Pulmonary artery endothelial cell (primary cell): Measurements from ENCODE around the gene CRYGA. TPM values are rescaled to one million over a fixed set of nuclear protein-coding genes. Genes with fewer than 3 reads are reported as not detected.
A peak's percentile ranks its signal among the peaks of the same experiment; 100 is the strongest.

ENCODE experiments used
- DNase-seq: peaks from one replicate; pipeline ENCODE4 v3.0.0-alpha.2; 2011; ENCODE audit warnings: low read depth, low spot score
- total RNA-seq: library from RNA; depleted of rRNA; stranded (reverse); fragments of >200 nt; gene quantifications from 2 replicates; pipeline ENCODE4 v1.2.3, GENCODE V29; 2014

The CRYGA gene, protein sequence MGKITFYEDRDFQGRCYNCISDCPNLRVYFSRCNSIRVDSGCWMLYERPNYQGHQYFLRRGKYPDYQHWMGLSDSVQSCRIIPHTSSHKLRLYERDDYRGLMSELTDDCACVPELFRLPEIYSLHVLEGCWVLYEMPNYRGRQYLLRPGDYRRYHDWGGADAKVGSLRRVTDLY
- total RNA-seq: not detected in 2 replicates

DNA sequence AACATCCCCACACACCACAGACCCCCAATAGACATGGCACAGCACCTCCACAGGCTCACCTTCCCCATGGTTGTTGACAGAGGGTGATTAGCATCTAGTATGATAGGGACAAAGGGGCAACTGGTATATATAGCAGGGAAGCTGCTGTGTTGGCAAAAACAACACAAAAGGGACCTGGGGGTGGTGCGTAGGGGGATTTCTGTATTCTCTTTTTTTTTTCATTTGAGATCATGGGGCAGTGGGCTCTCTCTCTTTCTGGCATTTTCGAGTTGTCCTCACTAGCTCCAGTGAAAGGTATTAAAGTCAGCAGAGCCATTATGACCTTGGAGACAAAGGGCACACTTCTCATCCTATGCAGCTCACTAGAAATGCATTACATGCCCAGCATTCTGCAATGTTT lies at the start of gene CRYGA:
TSS of gene CRYGA (minus strand) at position 101 of the 400 bp plus-strand sequence. CDS start at position 68, 33 bp downstream.
- no peak for DNase-seq

DNA sequence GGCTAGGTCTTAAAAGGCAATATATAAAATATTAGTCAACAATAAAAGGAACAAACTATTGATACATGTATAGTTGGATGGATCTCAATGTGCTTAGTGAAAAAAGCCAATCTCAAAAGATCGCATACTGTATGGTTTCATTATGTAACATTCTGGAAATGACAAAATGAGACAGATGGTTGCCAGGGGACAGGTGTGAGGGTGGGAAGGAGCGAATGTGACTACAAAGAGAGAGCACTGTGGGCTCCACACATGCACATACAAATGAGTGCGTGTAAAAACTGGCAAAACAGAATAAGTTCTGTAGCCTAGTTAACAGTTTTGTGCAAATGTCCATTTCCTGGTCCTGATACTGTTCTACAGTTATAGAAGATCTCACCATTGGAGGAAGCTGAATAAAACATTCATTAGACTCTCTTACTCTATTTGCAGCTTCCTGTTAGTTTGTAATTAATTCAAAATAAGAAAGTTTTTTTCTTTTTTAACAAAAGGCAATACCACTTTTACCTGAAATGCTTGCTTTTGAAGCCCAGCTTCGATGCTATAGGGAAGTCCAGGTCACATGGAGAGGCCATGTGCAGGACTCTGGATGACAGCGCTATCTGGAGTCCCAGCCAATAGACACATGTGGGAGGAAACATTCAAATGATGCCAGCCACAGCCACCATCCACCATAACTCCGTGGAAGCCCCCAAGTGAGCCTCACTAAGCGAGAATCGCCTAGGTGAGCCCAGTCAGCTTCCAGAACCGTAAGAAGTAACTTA lies 47.5 kb upstream of the CRYGA start:
- no peak for DNase-seq

DNA sequence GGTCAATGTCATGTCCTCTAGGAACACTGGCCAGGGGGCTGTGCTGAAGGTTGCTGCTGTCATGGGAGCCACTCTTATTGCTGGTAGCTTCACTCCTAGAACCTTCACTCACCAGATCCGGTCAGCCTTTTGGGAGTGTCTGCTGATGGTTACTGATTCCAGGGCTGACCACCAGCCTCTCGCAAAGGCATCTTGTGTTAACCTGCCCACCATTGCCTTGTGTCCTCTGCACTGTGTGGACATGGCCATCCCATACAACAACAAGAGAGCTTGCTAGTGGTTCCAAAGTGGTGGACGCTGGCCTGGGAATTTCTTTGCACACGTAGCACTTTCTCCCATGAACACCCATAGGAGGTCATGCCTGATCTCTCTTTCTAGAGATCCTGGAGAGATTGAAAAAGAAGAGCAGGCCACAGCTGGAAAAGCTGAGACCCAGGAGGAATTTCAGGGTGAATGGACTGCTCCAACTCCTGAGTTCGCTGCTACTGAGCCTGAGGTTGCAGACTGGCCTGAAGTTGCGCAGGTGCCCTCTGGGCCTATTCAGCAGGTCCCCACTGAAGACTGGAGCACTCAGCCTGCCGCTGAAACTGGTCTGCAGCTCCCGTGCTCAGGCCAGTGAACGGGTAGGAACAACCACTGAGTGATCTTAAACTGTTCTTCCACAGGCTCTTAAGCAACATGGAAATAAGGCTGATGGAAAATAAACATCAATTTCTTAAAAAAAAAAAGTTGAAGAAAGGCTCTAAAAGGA lies 45.1 kb upstream of the CRYGA start:
- DNase-seq: no peak

DNA sequence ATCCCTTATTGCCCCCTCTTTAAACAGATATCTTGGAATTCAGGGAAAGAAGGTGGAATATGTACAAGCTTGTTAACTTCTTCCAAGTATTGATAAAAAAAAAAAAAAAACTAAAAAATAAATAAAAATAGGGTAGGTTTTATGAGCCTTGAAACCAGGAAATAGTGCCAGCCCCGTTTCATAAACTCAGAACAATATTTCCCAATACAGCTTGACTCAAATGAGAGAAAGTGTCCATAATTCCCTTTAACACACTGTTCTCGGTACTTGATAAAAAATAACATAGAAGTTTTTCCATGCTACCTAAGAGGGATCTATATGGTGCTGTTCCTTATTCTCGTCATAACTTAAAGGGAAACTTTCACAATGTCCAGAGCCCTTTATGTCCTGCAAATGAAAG lies 44.4 kb upstream of the CRYGA start:
- DNase-seq: no peak

DNA sequence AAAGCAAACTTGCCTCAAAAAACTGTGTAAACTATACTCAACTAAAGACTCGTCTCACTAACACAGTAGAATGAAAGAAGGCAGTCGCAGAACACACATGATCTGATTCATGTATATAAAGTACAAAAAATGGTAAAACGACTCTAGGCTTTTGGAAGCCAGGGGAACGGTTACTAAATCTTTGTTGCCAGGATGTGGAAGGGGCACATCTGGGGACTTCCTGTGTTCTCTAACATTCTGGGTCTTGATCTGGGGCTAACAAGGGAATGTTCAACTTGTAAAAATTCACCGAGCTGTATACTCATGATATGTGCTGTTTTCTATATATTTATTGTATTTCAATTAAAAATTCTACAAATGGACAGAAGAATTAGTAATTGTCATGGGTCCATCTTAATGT lies 40.8 kb upstream of the CRYGA start:
- DNase-seq: no peak

DNA sequence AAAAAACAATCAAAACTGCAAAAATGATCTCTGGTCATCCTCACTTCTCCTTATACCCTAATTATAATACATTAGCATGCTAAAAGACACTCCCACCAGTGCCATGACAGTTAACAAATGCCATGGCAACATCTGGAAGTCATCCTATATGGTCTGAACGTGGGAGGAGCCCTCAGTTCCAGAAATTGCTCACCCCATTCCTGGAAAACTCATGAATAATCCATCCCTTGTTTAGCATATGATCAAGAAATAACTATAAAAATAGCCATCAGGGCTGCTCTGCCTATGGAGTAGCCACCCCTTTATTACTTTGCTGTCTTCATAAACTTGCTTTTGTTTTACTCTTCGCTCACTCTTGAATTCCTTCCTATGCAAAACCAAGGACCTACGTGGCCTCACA lies 32.1 kb upstream of the CRYGA start:
- DNase-seq: no peak

DNA sequence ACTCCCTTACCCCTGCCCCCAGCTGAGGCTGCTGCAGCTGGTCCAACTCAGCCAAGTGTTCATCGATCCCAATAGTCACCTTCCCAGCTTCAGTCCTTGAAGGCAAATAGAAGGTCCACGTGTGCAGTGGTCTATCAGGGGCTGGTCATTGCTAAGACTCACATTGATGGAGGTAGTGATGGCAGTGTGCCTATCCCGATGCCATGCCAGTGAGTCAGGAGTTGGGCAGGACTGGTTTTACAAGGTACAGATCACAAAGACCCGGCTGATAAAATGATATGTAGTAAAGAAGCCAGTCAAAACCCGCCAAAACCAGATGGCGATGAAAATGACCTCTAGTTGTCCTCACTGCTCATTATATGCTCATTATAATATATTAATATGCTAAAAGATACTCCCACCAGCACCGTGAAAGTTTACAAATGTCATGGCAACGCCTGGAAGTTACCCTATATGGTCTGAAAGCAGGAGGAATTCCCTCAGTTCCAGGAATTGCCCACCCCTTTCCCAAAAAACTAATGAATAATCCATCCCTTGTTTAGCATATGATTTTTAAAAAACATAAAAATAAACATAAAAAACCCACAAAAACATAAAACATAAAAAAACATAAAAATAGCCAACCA lies 29.3 kb upstream of the CRYGA start:
- no peak for DNase-seq

DNA sequence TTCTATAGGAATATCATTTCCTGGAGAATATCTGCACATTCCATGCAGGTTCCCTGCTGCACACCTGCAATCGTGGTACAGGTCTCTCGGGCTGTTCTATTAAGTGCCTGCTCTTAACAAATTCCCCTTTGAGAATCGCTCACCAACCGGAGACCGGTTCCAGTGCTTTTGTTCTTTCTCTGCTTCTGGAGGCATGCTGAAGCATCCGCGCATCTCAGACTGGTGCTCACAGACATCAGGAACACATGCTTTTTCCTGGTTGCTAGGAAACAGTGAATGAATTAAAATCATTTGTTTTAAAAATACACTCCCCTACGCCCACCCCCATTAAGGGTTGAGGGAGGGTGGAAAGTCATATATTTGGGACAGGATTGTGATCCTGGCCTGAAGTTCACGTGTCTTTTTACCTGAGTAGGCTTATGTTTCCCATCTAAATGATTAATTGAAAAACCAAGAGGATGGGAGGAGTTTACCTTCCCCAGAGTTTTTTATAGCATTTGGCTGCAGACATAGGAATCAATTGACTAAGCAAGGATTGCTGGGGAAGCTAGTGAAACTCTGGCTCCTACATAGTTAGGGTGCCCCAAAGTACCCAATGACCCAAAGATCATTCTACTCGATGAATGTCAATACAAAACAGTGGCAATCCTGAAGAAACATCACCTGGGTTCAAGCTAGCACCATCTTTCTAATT lies 26.6 kb upstream of the CRYGA start, which contains the start of gene C2orf80:
TSS of gene C2orf80 (minus strand) at position 221 of the 694 bp plus-strand sequence. CDS start 3,044 bp downstream, outside the sequence.
- no peak for DNase-seq

DNA sequence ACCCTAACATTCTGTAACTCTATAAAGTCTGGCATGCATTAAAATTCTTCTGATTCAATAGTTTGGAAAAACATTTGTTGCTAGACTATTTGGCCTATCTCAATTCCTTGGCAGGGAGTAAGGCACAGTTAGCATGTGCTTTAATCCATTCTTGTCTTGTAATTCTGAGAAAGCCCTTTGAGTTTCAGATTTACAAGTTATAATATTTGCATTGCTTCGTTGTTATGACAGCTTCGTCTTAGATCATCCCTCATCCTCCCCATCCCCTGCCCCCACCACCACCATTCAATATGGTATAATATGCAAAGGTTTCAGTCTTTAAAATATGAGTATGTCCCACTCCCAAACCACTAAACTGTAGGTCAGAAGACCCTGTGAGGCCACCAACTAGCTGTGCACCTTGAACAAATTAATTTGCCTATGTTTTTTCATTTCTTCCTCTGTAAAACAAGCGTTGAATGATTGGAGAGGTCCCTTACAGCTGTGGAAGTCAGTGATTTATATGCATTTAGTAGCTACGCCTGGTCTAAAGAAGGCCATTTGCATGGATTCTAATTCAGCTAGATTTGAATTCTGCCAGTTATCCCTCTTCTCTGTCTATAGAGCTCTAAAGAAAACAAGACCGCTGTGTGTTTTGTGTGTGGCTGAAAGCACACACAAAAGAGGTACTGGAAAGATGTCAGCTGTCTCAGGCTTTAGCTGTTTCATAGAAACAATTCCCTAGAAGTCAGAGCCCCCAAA lies 25.9 kb upstream of the CRYGA start:
- DNase-seq: no peak

DNA sequence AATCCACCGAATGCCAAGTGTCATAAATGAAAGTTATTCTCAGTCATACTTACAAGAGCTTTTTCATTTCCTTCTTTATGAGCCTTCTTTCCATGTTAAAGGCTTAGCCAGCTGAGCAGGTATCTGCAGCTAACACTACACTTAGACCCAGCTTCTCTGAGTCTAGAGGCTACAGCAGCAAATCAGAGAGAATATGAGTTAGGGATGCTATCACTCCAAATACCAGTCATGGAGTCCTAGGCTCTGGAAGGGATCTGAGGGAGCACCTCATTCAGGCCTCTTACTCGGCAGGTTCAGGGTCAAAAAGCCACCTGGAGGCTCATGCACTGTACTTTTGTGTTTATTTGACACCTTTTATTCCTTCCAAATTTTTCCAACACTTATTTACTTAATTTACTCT lies 23.5 kb upstream of the CRYGA start:
- DNase-seq: no peak

DNA sequence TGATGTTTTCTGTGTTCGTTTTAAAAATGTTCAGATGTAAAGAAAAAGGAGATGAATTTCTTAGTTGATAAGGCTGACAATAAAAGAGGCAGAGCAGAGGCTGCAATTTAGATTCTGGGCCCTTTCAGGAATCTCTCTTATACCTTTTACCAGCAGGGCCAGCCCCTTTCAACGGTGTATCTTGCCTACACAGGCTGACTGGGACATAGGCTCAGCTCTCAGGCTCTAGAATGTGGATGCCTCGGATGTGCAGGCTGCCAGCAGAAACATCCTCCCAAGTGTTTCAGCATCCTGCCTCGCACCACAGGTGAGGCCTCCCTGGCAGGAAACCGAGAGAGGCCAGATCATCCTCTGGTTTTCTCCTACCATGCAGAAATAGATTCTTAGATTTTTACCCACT lies 23.1 kb upstream of the CRYGA start:
- no peak for DNase-seq

DNA sequence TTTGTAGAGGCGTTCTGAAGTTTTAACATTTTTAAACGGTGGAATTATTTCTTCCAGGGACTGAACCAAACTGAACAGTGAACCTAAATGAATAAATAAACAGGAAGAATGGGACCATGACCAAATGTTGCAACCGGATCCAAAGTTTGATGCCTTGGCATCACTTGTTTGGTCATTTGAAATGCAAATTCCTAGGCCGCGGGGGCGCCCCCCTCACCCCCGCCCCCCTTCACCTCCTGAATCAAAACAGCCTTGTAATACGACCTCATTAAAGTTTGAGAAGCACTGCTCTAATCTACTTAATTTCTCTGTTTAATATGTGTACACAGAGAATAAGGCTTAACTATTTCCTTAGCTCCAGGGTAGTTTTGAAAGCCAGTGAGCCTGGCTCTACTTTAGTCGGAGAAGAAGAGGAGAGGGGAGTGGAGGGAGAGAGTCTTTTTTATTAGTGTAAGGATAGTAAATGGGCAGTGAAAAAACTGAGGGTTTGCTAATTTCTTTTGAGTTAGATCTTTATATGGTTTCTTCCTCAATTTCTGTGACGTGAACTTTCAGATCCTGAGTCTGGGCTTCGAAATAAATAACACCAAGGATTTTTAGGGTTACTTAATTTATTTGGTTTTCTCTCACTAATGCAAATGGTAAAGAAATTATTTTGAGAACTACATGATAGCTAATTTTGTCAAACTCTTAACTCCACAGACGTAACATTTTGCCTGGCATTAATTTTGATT lies 20.8 kb upstream of the CRYGA start:
- DNase-seq: no peak

DNA sequence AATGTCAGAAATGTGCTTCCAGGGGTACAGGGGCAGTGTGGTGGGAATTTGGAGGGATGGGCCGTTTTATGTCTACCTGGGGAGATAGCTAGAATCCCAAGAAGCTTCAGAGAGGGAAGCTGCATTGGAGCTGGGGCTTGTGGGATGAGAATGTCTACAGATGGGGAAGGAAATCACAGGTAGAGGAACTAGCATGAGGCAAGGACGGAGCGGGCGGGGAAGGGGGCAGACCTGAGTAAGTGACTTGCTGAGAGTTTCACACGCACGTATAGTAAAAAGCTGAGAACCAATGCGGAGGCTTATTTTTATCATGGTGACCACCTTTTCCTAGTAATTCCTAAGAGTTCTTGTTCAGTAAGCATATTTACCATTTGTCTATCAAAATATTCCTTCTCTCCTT lies 20.1 kb upstream of the CRYGA start:
- no peak for DNase-seq

DNA sequence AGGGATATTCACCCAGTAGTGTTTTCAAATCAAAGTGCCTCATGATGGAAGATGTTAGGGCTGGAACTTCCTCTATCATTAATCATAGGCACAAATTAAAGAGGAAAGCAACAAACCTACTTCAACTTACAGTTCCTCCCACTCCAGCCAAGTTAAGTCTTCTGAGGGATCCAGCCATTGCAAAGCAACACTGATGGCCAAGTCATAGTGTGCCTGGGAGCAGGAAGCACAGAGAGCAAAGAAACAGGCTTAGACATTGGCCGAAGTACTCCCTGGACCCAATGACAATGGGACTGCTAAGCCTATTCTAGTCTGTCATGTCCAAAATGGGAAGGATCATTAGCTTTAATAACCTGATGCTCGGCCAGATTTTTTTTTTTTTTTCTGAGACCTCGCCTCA lies 19.4 kb upstream of the CRYGA start:
- no peak for DNase-seq

DNA sequence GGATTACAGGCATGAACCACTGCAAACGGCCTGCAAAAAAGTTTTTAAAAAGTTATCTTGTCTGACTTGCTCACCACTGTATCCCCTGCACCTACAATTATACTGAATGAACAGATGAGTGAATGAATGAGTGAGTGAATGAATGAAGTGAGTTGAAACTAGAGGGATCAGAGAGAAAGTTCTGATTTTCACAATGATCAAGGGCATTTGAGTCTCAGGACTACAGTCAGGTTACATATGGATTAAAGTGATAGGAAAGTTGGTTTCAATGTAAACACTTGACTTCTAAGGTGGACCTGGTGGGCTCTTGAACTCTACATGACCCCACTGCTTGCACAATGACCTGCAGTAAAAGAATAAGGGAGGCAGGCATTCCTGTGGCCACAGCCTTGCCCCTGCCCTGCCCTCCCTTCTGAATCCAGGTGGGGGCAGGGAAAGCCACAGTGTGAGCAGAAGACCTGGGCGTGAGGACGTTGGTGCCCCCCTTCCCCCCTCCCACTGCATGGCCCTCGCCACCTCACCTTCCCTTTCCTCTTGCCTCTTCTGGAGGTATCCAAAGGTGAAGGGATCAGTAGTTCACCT lies 15.7 kb upstream of the CRYGA start:
- DNase-seq: no peak

DNA sequence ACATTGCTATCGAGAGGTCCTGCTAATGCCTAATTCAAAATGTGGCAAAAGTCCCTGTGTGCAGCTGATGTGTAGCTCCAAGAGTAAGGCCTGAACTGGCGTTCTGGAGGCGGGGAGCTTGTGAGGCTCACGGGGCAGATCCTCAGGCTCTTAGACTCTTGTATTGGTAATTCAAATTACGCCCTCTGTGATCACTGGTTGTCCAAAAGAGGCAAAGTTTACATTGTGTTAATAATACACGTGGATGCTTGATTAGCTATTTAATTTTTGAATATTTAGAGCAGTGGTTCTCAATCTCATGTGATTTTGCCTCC lies 12.4 kb upstream of the CRYGA start:
- no peak for DNase-seq

DNA sequence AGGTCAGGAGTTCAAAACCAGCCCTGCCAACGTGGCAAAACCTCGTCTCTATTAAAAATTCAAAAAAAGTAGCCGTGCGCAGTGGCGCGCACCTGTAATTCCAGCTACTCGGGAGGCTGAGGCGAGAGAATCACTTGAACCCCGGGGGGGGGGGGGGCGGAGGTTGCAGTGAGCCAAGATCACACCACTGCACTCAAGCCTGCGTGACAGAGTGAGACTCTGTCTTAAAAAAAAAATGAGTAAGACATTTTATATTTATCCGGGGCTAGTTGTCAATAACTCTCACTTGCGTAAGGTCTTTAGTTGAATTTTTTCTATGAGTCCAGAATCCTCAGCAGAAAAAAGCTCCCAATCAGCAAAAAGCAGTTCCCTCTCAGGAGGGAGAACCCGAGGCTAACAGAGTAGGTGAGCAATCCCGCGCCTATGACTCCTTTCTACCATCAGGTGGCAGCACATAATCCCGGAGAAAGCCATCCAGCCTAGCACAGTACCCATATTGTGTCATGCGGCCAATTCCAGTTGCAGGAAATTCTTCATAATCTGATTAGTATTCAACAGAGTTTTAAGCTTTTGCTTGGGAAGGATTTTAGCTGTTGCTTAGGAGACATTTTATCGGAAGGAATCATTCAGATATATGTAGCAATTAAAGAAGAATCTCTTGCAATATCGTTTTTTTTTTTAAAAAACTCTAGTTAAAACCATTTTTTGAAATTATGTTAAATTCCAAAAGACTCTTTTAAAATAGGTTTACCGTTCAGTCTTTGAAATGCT lies 11.9 kb upstream of the CRYGA start:
- peak; percentile 33 for DNase-seq

DNA sequence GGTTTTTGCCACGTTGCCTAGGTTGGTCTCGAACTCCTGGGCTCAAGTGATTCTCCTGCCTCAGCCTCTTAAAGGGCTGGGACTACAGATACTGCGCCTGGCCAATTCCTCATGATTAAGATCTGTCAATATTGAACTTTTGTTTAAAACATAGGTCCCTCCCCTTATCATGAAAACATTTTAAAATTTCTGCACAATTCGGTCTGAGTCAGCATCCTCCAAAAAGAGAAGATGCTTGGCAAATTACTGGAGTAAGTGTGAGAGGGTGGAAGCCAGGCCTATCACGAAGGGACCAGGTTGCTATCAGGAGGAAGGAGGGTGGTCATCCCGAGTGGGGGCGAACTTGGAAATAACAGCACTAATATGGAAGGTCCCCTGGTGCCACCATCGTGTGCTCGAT lies 10.8 kb upstream of the CRYGA start:
- no peak for DNase-seq

DNA sequence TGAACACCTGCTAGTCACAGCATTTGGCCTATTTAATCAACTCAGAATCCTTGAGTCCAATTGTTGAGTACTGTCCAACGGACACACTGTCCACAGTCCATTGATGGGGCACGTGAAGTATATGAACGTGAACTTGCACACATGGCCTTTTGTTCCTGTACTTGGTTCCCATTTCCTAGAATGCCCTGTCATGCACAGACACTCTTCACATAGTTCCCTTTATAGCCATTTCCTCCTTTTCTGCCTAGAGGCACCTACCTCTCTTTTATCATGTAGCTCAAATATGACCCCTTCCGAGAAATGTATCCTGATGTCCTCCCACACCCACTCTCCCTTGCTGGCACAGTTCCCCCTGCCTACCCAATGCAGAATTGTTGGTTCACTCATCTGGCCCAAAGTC lies 8.7 kb upstream of the CRYGA start:
- no peak for DNase-seq
